ENCODE measurements around the gene TMEM125.

GRCh38 chr1:43296207-43296606, 26.4 kb downstream of the TMEM125 start:
- TF ChIP-seq POLR2AphosphoS5 (IDR thresholded peaks at IDR 0.05; ENCODE audit: borderline replicate concordance, low read depth, low read length) = no peak
- TF ChIP-seq EZH2 (IDR thresholded peaks at IDR 0.05) = no peak

All from SK-N-MC (cell line).